Measurements from ENCODE around the gene ZNF407.
"Not testable (repeated sequence)": the region's sequence is repeated elsewhere in the genome, so short reads cannot be mapped to it uniquely, and the experiment has no call there.

ZNF407 gene

DNA sequence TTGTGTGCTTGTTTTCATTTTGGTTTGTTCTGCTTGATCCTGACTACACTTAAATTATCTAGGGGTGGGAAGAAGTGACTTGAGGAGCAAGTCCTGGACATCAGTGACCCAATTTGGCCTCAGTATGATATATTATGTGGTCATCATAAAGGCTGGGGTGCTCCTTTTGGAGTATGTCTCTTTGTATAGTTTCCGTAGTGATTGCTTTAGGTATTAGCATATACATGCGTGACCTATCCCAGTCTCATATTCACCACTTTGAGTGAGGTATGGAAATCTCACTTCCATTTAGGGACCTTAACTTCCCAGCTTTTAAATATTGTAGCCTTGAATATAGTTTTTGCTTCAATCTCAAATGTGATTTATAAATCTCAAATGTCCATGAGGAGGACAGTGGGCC, 370.3 kb downstream of the ZNF407 start:
- no peak overlapping the region for H3K4me3 ChIP-seq (ENCODE audit: control insufficient read depth, low read depth, low read length)
- no peak for DNase-seq (ENCODE audit: low read depth)
- TF ChIP-seq, protein P1, sequence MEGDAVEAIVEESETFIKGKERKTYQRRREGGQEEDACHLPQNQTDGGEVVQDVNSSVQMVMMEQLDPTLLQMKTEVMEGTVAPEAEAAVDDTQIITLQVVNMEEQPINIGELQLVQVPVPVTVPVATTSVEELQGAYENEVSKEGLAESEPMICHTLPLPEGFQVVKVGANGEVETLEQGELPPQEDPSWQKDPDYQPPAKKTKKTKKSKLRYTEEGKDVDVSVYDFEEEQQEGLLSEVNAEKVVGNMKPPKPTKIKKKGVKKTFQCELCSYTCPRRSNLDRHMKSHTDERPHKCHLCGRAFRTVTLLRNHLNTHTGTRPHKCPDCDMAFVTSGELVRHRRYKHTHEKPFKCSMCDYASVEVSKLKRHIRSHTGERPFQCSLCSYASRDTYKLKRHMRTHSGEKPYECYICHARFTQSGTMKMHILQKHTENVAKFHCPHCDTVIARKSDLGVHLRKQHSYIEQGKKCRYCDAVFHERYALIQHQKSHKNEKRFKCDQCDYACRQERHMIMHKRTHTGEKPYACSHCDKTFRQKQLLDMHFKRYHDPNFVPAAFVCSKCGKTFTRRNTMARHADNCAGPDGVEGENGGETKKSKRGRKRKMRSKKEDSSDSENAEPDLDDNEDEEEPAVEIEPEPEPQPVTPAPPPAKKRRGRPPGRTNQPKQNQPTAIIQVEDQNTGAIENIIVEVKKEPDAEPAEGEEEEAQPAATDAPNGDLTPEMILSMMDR (IDR thresholded peaks at IDR 0.05; ENCODE audit: control insufficient read depth, insufficient read depth, low read depth, low read length, missing control alignments), result no peak

- not testable (repeated sequence) for DNase-seq (ENCODE audit: low read depth)
Measured at GRCh38 chr18:74971358-74971757, 373.7 kb downstream of the ZNF407 start.

DNA sequence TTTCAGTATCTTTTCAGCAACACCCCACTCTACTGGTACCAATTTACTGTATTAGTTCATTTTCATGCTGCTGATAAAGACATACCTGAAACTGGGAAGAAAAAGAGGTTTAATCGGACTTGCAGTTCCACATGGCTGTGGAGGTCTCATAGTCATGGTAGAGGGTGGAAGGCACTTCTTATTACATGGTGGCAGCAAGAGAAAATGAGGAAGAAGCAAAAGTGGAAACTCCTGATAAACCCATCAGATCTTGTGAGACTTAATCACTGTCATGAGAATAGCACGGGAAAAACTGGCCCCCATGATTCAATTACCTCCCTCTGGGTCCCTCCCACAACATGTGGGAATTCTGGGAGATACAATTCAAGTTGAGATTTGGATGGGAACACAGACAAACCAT, 374.1 kb downstream of the ZNF407 start:
- DNase-seq (ENCODE audit: low read depth); H3K4me3 ChIP-seq (ENCODE audit: control insufficient read depth, low read depth, low read length): not testable (repeated sequence)

More at GRCh38 chr18:74971358-74971757, 373.7 kb downstream of the ZNF407 start:
- not testable (repeated sequence) for H3K4me3 ChIP-seq (ENCODE audit: control insufficient read depth, low read depth, low read length)

DNA sequence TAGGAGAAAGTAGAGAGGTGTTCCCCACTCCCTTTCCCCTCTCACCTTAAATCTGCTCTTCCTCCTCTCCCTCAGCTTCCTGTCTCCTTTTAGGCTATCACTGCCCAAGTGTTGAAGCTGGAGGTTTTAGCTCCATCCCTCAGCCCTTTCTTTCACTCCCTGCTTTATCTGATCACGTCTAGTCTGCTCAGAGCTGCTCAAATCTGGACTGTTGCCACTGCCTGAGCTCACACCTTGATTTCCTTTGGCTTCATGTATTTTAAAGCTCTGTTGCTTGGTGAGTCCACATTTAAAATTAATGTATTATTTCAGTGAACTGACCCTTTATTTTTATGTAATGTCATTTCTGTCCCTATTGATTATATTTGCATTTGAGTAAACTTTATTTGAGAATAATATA, 374.7 kb downstream of the ZNF407 start:
- no peak overlapping the region for H3K4me3 ChIP-seq (ENCODE audit: control insufficient read depth, low read depth, low read length)
- TF ChIP-seq, protein P1 (IDR thresholded peaks at IDR 0.05; ENCODE audit: control insufficient read depth, insufficient read depth, low read depth, low read length, missing control alignments), result no peak
- no peak for DNase-seq (ENCODE audit: low read depth)

DNA sequence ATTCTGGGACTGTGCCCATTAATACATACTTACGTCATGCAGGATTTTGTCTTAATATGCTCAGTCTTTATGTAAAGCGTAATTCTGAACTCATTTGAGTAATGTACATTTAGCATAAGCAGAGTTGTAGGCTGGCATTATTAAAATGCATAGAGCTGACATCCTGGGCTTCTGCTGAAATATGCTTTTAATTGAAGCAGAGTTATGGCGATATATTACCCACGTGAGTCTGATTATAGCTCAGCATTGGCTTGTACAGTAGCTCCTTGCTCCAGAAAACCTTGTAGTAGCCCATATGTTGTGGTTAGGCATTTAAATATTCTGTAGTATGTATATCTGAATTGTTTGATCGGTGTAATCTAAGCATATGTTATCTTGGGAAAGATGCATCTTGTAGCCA, 377.3 kb downstream of the ZNF407 start:
- no peak overlapping the region for H3K4me3 ChIP-seq (ENCODE audit: control insufficient read depth, low read depth, low read length)
- TF ChIP-seq, protein P1 (IDR thresholded peaks at IDR 0.05; ENCODE audit: control insufficient read depth, insufficient read depth, low read depth, low read length, missing control alignments), result no peak
- no peak for DNase-seq (ENCODE audit: low read depth)

DNA sequence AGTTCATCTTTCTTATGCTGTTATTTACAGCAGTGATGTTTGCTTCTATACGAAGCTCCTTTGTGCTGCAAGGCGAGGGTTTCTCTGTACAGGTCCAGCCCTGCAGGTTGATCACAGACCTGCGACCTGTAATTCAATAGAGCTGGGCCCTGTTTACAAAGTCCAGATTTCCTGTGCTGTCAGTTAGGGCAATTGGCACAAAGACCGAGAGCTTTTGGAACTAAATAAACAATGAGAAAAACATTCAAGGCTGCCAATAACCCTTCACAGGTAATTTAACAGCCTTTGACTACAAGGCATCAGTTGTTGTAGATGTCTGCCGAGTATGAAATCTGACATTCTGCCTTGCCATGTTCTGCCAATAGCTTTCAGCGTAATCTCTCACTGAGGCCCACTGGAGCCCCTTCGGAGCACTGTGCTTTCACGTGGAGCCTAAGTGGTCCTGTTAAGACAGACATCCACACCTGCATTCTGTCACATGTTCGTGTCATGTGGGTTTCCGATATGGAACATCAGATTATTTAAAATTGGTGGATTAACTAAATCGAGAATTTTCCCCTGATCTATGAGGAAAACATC, 378.8 kb downstream of the ZNF407 start:
- TF ChIP-seq, protein P1 (IDR thresholded peaks at IDR 0.05; ENCODE audit: control insufficient read depth, insufficient read depth, low read depth, low read length, missing control alignments), result no peak
- no peak overlapping the region for H3K4me3 ChIP-seq (ENCODE audit: control insufficient read depth, low read depth, low read length)
- no peak for DNase-seq (ENCODE audit: low read depth)

DNA sequence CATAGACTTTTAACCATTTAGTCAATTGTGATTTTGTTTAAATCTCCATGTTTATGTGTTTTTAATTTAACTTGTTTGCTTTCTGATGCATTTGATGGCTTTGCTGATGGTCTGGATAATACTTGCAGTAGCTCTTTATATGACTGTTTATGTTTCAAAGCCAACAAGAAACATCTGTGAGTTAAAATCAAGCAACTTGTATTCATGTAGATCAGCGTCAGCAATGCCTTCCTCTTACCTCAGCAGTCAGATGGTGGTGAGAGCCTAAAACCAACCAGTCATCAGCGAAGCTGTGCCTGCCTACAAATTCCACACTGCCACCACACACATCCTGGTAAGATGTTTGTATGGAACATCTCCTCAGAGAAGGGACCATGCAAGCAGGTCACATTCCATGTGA, 379.4 kb downstream of the ZNF407 start:
- H3K4me3 ChIP-seq (ENCODE audit: control insufficient read depth, low read depth, low read length), result no peak overlapping the region
- no peak for DNase-seq (ENCODE audit: low read depth)
- TF ChIP-seq, protein P1 (IDR thresholded peaks at IDR 0.05; ENCODE audit: control insufficient read depth, insufficient read depth, low read depth, low read length, missing control alignments), result no peak

GRCh38 chr18:74980669-74981068, 383.0 kb downstream of the ZNF407 start:
- TF ChIP-seq, protein P1 (IDR thresholded peaks at IDR 0.05; ENCODE audit: control insufficient read depth, insufficient read depth, low read depth, low read length, missing control alignments), result no peak
- no peak for DNase-seq (ENCODE audit: low read depth)
- no peak overlapping the region for H3K4me3 ChIP-seq (ENCODE audit: control insufficient read depth, low read depth, low read length)
